SHP77 treated with DMSO at 0.1 percent for 48 hours (cell line): ENCODE results near the gene CENPB.
"Not testable (repeated sequence)": the region's sequence is repeated elsewhere in the genome, so short reads cannot be mapped to it uniquely, and the experiment has no call there.

Source experiments
- DNase-seq: peaks from one replicate; lab custom pipeline; 2025; lab: John Stamatoyannopoulos, UW

Gene CENPB

DNA sequence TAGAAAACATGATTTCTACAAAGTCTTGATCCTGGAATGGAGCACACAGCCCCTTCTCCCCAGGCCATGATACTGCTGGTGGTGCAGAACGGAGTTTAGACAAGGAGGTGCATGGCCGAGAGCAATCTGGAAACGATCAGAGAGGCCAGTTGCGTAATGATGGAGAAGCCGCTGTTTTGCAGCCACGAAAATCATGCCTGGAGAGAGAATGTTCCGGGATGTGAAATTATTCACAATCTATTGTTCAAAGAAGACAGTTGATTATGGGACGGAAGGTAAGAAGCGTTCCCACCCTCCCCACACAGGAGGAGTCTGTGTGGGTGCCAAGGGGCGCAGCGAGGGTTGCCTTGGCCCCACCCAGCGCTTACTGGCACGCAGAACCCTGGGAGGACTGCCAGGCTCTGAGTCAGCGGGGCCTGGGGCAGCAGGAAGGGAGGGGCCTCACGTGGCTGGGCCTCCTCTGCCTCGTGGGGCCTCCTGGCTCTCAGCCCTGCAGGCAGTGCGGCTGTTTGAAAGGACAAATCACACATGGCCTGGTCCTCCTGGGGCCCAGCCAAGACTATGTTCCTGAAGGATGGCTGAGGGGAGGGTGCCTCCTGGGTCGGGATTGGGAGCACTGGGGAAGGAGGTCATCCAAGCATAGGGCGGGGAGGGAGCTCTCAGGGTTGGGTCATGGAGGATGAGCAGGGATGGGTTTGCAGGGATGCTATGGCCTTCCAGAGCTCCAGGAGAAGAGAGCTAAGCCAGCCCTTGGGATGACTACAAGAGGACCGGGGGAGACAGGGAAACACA, 25.1 kb upstream of the CENPB start:
- DNase-seq, result peak; percentile 83

DNA sequence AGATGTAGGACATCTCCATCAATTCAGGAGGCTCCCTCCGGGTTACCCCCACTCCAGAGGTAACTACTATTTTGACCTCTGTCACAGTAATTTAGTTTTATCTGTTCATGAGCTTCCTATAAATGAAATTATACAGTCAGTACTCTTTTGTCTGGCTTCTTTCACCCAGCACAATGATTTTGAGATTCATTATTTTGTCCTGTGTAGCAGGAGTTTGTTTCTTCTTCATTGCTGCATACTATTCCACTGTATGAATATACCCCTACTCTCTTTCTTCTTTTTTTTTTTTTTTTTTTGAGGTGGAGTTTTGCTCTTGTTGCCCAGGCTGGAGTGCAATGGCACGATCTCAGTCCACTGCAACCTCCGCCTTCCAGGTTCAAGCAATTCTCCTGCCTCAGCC, 22.0 kb upstream of the CENPB start:
- DNase-seq, result no peak

GRCh38 chr20:3804781-3805180, 18.2 kb upstream of the CENPB start:
- no peak for DNase-seq

DNA sequence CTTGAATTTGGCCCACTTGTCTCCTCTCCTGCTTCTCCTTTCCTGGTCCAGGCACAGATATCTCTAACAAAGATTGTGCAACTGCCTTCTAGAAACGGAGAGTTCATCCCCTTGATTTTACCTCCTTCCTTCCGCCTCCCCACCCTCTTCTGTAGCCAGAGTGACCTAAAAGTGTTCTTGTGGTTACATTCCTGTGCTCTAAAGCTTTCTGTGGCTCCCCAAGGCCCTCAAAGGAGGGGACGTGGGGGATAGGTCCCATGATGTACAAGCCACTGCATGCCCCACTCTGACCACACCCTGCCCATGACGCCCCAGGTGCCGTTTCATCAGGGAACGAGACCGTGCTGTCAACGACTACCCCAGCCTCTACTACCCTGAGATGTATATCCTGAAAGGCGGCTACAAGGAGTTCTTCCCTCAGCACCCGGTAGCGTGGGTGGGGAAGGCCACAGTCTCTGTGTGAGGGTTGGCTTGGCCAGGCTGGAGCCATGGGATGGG, 17.8 kb upstream of the CENPB start:
- DNase-seq, result no peak

DNA sequence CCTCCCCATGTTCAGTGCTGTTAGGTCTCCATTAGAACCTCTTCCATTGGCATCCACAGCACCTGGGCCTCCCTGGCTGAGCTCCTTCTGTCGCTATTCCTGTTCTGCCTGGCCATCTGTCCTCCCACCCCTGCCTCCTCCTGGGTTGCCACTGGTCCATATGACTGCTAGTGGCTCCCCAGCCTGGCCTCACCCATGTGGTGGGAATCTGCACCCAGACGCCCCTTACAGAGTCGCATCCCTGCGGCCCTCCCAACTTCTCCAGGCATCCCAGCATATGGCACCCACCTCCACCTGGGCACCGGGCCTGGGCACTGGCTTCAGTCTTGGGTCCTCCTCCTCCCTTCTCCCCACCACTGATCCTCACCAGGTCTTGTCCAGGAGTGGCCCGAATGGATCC, 17.3 kb upstream of the CENPB start:
- no peak for DNase-seq

DNA sequence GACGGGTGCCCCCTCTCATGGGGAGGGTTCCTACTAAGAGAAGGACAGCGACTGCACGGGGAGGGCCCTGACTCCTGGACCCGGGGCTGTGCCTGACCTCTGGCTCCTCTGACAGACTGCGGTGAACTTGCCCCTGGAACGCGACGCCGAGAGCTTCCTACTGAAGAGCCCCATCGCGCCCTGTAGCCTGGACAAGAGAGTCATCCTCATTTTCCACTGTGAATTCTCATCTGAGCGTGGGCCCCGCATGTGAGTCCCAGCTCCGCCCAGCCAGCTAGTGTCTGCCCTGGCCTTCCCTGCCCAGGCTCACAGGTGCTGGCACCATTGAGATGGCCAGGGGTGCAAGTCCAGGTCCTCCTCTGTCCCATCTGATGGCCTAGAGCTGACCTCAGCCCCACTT, 16.7 kb upstream of the CENPB start:
- DNase-seq, result no peak

DNA sequence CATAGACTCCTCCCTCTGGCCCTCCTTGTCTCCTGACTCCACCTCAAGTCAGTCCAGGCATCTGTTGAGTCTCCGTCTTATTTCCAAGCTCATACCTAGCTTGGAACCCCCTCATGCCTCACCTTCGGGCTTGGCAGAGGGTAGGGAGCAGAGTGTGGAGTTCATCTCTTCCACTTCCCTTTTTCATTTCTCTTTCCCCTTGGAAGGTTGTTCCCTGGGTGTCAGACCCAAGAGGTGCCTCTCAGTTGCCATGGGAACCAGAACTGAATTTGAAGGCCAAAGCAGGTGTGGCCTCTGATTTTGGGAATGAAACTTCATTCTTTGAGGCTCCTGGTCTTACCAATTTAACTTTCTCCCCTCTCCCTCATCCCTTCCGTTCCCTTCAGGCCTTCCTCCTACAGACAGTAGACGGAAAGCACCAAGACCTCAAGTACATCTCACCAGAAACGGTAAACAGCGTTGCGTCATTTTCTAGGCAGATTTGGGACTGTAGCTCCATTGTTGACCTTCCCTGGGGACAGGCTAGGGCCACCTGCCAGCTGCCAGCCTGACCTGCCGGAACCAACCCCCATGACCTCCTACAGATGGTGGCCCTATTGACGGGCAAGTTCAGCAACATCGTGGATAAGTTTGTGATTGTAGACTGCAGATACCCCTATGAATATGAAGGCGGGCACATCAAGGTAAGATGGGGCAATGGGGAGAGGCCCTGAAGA, 16.1 kb upstream of the CENPB start:
- DNase-seq, result no peak

DNA sequence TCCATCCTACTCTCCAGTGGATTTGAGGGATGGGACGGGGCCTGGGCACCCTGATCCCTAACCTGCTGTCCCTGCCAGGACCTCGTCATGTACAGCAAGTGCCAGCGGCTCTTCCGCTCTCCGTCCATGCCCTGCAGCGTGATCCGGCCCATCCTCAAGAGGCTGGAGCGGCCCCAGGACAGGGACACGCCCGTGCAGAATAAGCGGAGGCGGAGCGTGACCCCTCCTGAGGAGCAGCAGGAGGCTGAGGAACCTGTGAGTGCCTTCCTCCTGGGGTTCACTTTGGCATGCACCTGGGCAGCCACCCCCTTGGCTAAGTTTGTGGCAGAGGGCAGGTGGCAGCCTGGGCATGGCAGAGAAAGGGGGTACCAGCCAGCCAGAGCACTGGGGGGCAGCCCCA, 15.3 kb upstream of the CENPB start:
- DNase-seq, result no peak

GRCh38 chr20:3801299-3801698, 14.8 kb upstream of the CENPB start:
- DNase-seq, result no peak

DNA sequence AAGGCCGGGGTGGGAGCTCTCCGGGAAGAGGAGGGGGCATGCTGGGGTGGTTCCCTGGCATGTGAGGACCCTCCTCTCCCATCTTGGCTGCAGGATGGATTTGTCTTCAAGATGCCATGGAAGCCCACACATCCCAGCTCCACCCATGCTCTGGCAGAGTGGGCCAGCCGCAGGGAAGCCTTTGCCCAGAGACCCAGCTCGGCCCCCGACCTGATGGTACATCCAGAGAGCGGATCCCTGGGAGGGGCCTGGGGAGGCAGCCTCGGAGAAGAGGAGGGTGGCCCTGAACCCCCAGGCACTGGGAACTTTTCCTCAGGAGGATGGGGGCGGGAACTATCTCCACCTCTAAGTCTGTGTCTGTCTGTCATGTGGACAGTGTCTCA, 14.3 kb upstream of the CENPB start:
- DNase-seq, result no peak

DNA sequence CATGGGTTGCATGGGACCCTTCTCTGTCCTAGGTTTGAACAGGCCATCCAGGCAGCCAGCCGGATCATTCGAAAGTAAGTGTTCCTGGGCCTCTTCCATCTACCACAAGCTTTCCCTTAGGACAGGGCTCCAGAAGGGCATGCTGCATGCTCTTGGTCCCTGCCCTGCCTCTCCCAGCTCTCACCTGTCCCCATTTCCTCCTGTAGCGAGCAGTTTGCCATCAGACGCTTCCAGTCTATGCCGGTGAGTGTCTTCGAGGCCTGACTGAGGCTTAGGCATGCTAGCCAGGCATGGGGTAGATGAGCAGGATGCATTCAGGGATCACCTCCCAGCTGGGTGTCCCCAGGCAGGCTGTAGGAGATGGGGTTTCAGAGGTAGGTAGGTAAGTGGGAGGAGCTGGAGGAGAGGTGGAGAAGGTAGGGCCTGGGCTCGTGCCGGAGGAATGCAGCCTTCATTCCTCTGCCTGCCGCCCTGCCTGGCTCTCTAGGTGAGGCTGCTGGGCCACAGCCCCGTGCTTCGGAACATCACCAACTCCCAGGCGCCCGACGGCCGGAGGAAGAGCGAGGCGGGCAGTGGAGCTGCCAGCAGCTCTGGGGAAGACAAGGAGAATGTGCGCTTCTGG, 13.8 kb upstream of the CENPB start:
- no peak for DNase-seq

- no peak for DNase-seq
These were observed 12.3 kb upstream of the CENPB start for GRCh38 chr20:3798908-3799248.

GRCh38 chr20:3798373-3798768, 11.8 kb upstream of the CENPB start:
- DNase-seq, result no peak

DNA sequence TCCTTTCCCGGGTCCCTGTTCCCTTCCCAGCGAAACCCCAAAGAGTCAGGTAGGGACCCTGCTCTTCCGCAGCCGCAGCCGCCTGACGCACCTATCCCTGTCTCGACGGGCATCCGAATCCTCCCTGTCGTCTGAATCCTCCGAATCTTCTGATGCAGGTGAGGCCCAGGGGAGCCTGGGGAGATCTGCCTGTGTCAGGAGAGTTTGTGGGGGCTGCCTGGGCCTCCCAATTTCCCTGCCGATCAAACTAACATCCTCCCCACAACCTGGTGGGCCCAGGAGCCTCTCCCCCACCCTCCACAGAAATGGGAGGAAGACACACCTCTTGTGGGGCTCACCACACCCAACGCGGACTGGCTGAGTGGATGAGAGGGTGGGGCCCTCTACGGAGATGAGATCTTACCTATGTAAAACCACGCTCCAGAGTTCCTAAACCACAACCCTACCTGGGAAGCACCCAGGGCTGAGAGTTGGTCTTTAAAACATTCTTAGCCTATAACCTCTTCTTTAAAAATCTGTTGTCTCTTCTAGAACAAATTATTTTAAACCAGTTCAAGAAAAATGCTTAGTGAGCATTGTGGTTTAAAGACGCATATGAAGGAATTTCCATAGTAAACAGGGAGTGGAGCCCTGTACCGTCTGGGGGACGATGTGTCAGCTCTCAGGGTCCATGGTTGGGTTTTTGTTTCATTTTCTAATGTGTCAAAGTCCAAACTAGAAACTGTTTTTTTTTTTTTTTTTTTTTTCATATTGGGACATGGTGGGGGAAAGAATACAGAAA, 11.2 kb upstream of the CENPB start:
- no peak for DNase-seq

GRCh38 chr20:3797226-3797545, 10.6 kb upstream of the CENPB start:
- DNase-seq, result no peak

- no peak for DNase-seq
These were observed 10.1 kb upstream of the CENPB start for GRCh38 chr20:3796477-3797225.

- DNase-seq, result peak; percentile 97
These were observed 9.2 kb upstream of the CENPB start, which contains the start of gene CDC25B for GRCh38 chr20:3795511-3796468. Gene CDC25B, plus strand, starts transcription at chr20:3796310. Its CDS starts 222 bp downstream, at chr20:3796532.

- DNase-seq, result no peak
These were observed 8.3 kb upstream of the CENPB start for GRCh38 chr20:3794701-3795420.

GRCh38 chr20:3794168-3794567, 7.6 kb upstream of the CENPB start:
- DNase-seq, result not testable (repeated sequence)

GRCh38 chr20:3789201-3789600, 2.7 kb upstream of the CENPB start:
- not testable (repeated sequence) for DNase-seq
